Spleen (tissue), 11 donors: ENCODE measurements around the gene MINK1. TPM values are rescaled to one million over a fixed set of nuclear protein-coding genes. Genes with fewer than 3 reads are reported as not detected.
A peak's percentile ranks its signal among the peaks of the same experiment; 100 is the strongest.

Experiments used
- DNase-seq: peaks from one replicate; pipeline ENCODE4 v3.0.0-alpha.2; 2020
- H3K27ac ChIP-seq, 8 donors: fragments of 200-600 bp; sonication (generic) in 7 of 8; 1 replicate in 4 of 8; 2 replicates in 4 of 8; pipeline versions ENCODE4 v1.5.0 to v1.8.0; 2016 to 2021; ENCODE audit warnings: inconsistent platforms in 4 of 8, mild to moderate bottlenecking in 4 of 8, moderate library complexity in 1 of 8
- H3K27me3 ChIP-seq, 7 donors: fragments of 200-600 bp; sonication (generic) in 6 of 7; replicated peaks in 1 of 7; 1 replicate in 4 of 7; 2 replicates in 3 of 7; pipeline versions ENCODE4 v1.5.0 to v1.8.0; 2016 to 2021; ENCODE audit warnings: inconsistent platforms in 3 of 7, mild to moderate bottlenecking in 1 of 7
- H3K36me3 ChIP-seq, 6 donors: fragments of 200-600 bp; sonication (generic) in 5 of 6; 1 replicate in 4 of 6; 2 replicates in 2 of 6; pipeline versions ENCODE4 v1.5.0 to v1.8.0; 2016 to 2021; ENCODE audit warnings: inconsistent platforms in 2 of 6
- H3K4me1 ChIP-seq, 6 donors: fragments of 200-600 bp; sonication (generic) in 5 of 6; 1 replicate in 3 of 6; 2 replicates in 3 of 6; pipeline versions ENCODE4 v1.5.0 to v1.8.0; 2016 to 2021; ENCODE audit warnings: inconsistent platforms in 3 of 6
- H3K4me3 ChIP-seq, 8 donors: fragments of 200-600 bp; sonication (generic) in 7 of 8; 1 replicate in 4 of 8; 2 replicates in 4 of 8; pipeline versions ENCODE4 v1.5.0 to v1.8.0; 2016 to 2021; ENCODE audit warnings: inconsistent platforms in 4 of 8, mild to moderate bottlenecking in 4 of 8, moderate library complexity in 2 of 8
- H3K9me3 ChIP-seq, 8 donors: fragments of 200-600 bp; sonication (generic) in 7 of 8; 1 replicate in 4 of 8; 2 replicates in 4 of 8; pipeline versions ENCODE4 v1.5.0 to v1.8.0; 2016 to 2021; ENCODE audit warnings: inconsistent platforms in 4 of 8
- CTCF ChIP-seq, 11 experiments: fragments of 200-600 bp in 7 of 11; fragments of 450-650 bp in 4 of 11; sonication (generic) in 4 of 11; IDR thresholded peaks in 8 of 11; conservative IDR thresholded peaks in 3 of 11; 1 replicate in 7 of 11; 2 replicates in 4 of 11; pipeline versions ENCODE4 v1.4.0 to v1.8.0; 2016 to 2021; ENCODE audit warnings: antibody characterized with exemption in 11 of 11, inconsistent platforms in 4 of 11, mild to moderate bottlenecking in 1 of 11
- POLR2A ChIP-seq, 3 donors: fragments of 450-650 bp; IDR thresholded peaks; one replicate each; pipeline ENCODE4 v1.5.1; 2017; ENCODE audit warnings: antibody characterized with exemption in 3 of 3, mild to moderate bottlenecking in 1 of 3
- POLR2AphosphoS5 ChIP-seq, 3 donors: sonication (generic); formaldehyde crosslinking; IDR thresholded peaks; one replicate each; pipeline ENCODE4 v1.5.1; 2017; ENCODE audit warnings: antibody characterized with exemption in 3 of 3
- WGBS, 5 donors: extraction: QIAGEN DNeasy Blood & Tissue Kit in 3 of 5; methylation state at CpG; one replicate each; pipeline versions ENCODE4 v1.1.5 to v1.1.7; 2013 to 2018; 5-methylcytosine and 5-hydroxymethylcytosine counted together
- intact Hi-C: fragments of 100-400 bp; cut with DNase I; formaldehyde crosslinking; loops from one replicate; pipeline ENCODE4 v1.15.0; 2023; ENCODE audit warnings: low total_unique reads
- polyA plus RNA-seq, 3 donors: library from polyadenylated mRNA; stranded (reverse); fragments of 200-250 nt; gene quantifications; one replicate each; pipeline ENCODE4 v1.2.1, GENCODE V29; 2013
- total RNA-seq, 7 donors: library from RNA; depleted of rRNA in 3 of 7; stranded (reverse); fragments of >200 nt in 3 of 7; fragmentation: NEBNext Ultra II Directional in 4 of 7; extraction: Animal tissue kit (Norgen Biotek cat#: 25700) in 4 of 7; gene quantifications; one replicate each; pipeline versions ENCODE4 v1.1.0 to v1.2.1, GENCODE V29; 2016 to 2021
- donor health status: healthy with polysubstance abuse.
- donor health status: DM: no; HTN: no; CAD: no; lungs with moderate emphysema.
- donor health status: DM: no; HTN: no; CAD: no.
- donor health status: Bipolar disorder and iron deficiency.
- donor health status: healthy.
- donor health status: DM: no; HTN: no; CAD: no.
- donor health status: DM: yes; HTN: yes; CAD: no.

MINK1 gene
- total and polyA plus RNA-seq, 10 donors = 15.9 to 129 (median 80.6) TPM

GRCh38 chr17:4800462-4801196, 32.5 kb upstream of the MINK1 start:
- intact Hi-C loops = no loop called here
- peaks cover 8 to 23% (median 16%) of the 10 kb centered on the region in 6 donors for H3K4me1 ChIP-seq

DNA sequence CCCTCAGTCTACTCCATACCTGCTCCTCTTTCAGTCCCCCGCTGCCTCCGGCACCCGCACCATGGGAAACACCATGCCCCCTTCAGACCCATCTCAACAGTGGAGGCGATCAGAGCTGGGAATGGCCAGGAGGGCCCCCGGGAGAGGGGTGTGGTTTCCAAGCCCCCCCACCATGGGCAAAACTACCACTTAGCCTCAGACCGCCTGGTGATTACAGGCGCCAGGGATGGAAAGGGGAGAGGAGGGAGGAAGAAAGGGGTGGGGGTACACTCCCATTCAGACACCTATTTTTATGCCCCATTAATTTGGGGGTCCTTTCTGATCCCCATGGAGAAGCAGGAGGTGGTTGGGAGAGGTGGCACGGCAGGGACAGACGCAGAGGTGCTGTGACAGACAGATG, 30.9 kb upstream of the MINK1 start, which contains the start of gene C17orf114:
TSS of gene C17orf114 (minus strand) at position 101 of the 400 bp plus-strand sequence.
- H3K4me3 ChIP-seq = no peak within 1 kb of the TSS
- H3K36me3 ChIP-seq = peaks cover 0 to 31% (median 22%) of the 10 kb centered on the region in 6 donors
- H3K4me1 ChIP-seq = peaks cover 0 to 20% (median 11%) of the 10 kb centered on the region in 6 donors
- DNase-seq = no peak
- no peaks in the 10 kb centered on the region for H3K9me3 ChIP-seq
- intact Hi-C loops = no loop called here
- no peak for TF ChIP-seq CTCF (IDR thresholded peaks at IDR 0.05 in 8 of 11, conservative IDR thresholded peaks at IDR 0.05 in 3 of 11)
- H3K27ac ChIP-seq = no peak within 1 kb of the TSS
- 83 to 92% (median 85%) methylated on average over 9 of the region's 9 CpGs for WGBS, 5 donors
- no peaks in the 10 kb centered on the region for H3K27me3 ChIP-seq

More at GRCh38 chr17:4800462-4801196, 32.5 kb upstream of the MINK1 start:
- DNase-seq = no peak
- TF ChIP-seq CTCF (IDR thresholded peaks at IDR 0.05 in 8 of 11, conservative IDR thresholded peaks at IDR 0.05 in 3 of 11) (no peak), POLR2A (IDR thresholded peaks at IDR 0.05) (no peak), POLR2AphosphoS5 (IDR thresholded peaks at IDR 0.05) (no peak)
- Histone ChIP-seq H3K36me3 (peaks cover 0 to 34% (median 22%) of the 10 kb centered on the region in 6 donors), H3K27ac (no peak overlapping the region), H3K4me3 (no peak overlapping the region), H3K9me3 (no peaks in the 10 kb centered on the region), H3K27me3 (no peaks in the 10 kb centered on the region)
- WGBS, 5 donors = 72 to 88% (median 83%) methylated on average over 10 of the region's 10 CpGs

GRCh38 chr17:4806456-4806776, 26.7 kb upstream of the MINK1 start:
- 3 to 8% (median 4%) methylated on average over 6 to 16 of the region's 16 CpGs for WGBS, 5 donors
- Histone ChIP-seq H3K27ac (peak overlapping the region in 4 of 8 donors; percentile 82 to 88 (median 86)), H3K4me1 (peaks cover 8 to 31% (median 21%) of the 10 kb centered on the region in 6 donors), H3K9me3 (no peaks in the 10 kb centered on the region), H3K27me3 (peaks cover 0 to 6% (median 0%) of the 10 kb centered on the region in 7 donors), H3K36me3 (peaks cover 0 to 25% (median 3%) of the 10 kb centered on the region in 6 donors), H3K4me3 (peak overlapping the region; percentile 61 to 91 (median 72))
- intact Hi-C loops = no loop called here
- TF ChIP-seq POLR2AphosphoS5 (IDR thresholded peaks at IDR 0.05) (no peak), CTCF (IDR thresholded peaks at IDR 0.05 in 8 of 11, conservative IDR thresholded peaks at IDR 0.05 in 3 of 11) (no peak), POLR2A (IDR thresholded peaks at IDR 0.05) (no peak)
- no peak for DNase-seq

DNA sequence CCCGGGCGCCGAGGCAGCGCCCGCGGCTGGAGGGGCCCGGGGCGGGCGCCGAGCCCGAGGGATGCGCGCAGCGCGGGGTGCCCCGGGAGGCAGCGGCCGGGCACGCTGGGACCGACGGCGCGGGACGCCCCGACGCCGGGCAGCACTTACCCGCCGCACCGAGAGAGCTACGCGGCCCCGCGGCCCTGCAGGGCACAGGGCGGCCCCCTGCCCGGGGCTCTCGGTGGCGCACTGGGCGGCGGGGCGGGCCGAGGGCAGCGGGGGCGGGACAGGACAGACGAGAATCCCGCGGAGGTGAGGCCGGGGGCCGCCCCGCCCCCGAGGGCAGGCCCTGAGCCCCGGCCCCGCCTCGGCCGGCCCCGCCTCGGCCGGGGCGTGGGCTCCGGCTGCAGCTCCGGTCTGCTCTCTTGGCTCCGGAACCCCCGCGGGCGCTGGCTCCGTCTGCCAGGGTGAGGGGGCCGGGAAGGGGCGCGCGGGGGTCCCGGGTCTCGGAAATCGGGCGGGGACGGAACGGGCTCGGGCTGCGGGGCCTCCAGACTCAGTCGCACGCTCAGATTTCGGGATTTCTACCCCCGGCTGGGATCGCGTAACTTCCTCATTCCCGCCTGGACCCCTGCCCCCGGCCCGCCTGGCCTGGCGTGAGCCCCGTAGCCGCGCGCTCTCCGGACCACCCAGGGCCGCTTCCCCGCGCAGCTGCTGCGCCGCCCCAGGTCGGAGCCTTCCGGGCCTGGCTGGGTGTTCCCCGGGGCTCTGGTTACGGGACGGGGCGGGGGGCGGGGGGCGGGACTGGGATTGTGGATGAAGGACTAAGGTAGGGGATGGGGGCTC, 26.1 kb upstream of the MINK1 start, which contains the start of gene PLD2:
TSS of gene PLD2 (plus strand) at position 376 of the 828 bp plus-strand sequence. CDS start 621 bp downstream, outside the sequence.
- DNase-seq = peak; percentile 97
- H3K9me3 ChIP-seq = no peaks in the 10 kb centered on the region
- TF ChIP-seq POLR2A (IDR thresholded peaks at IDR 0.05) = no peak
- peak; percentile 65 to 80 (median 74) for TF ChIP-seq POLR2AphosphoS5 (IDR thresholded peaks at IDR 0.05)
- peak in 1 of 11 experiments; percentile 25 for TF ChIP-seq CTCF (IDR thresholded peaks at IDR 0.05 in 8 of 11, conservative IDR thresholded peaks at IDR 0.05 in 3 of 11)
- intact Hi-C loops = no loop called here
- peaks cover 8 to 31% (median 21%) of the 10 kb centered on the region in 6 donors for H3K4me1 ChIP-seq
- H3K27me3 ChIP-seq = peaks cover 0 to 6% (median 0%) of the 10 kb centered on the region in 7 donors
- 1 to 3% (median 1%) methylated on average over 26 to 106 of the region's 106 CpGs for WGBS, 5 donors
- peak within 1 kb of the TSS; percentile 58 to 88 (median 82) for H3K27ac ChIP-seq
- peaks cover 0 to 30% (median 3%) of the 10 kb centered on the region in 6 donors for H3K36me3 ChIP-seq
- peak within 1 kb of the TSS; percentile 61 to 91 (median 72) for H3K4me3 ChIP-seq
